SH-SY5Y (cell line): ENCODE results near the gene MGMT.

ENCODE experiments used
- GATA2 ChIP-seq: IDR thresholded peaks from 2 replicates; pipeline ENCODE4 v1.6.1; 2011; ENCODE audit warnings: mild to moderate bottlenecking, low read depth, low read length
- GATA3 ChIP-seq: IDR thresholded peaks from 2 replicates; pipeline ENCODE4 v1.6.1; 2011; ENCODE audit warnings: low read depth, mild to moderate bottlenecking, low read length, moderate library complexity

DNA sequence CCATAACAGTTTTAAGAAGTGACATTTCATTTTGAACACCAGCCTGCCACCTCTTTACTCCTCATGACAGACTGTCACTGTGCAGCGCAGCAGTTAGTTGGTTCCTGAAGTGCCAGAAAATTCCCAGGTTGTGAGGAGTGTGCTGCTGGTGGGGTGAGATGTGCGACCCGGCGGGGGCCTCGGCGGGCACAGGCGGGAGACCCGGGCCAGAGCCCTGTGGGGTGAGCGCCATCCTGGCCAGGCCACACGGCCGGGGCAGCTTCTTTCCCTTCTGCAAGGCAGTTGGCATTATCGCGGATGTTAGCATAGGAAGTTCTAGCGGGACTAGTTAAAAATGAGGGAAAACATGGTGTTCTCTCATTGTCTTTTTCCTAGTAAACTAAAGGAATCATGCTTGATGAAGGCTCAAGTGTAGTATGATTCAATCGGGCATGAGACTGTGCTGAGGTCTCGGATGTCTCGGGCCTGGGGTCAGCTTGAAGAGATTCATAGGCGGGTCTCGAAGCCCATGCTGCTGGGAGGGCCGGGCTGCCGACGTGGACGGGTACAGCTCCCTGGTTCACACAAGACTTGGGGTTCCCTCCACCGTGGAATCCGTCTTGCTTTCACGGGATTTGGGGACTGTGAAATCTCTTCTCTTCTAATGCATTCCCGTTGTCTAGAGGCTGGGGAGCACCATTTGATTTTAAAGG lies 56.1 kb downstream of the MGMT start:
- TF ChIP-seq GATA3: no peak
- TF ChIP-seq GATA2: no peak
